Activated B cell treated with CpG ODN at 0.5 μM for 24 hours (primary cell): Measurements from ENCODE around the gene FRMPD1. TPM values are rescaled to one million over a fixed set of nuclear protein-coding genes. Genes with fewer than 3 reads are reported as not detected.

ENCODE experiments used
- ATAC-seq: fragments of 200-7000 bp; cut with Tn5 transposase; one replicate; pipeline ENCODE4 v1.10.0; 2021; ENCODE audit warnings: low read depth, mild to moderate bottlenecking, moderate library complexity
- CTCF ChIA-PET: fragments of 350-600 bp; sonication (Branson Sonifier 250); formaldehyde crosslinking; loops from one replicate; lab custom pipeline; 2021; ENCODE audit warnings: antibody characterized with exemption; lab: Charles Lee
- POLR2A ChIA-PET: fragments of 350-600 bp; sonication (Branson Sonifier 250); formaldehyde crosslinking; loops from one replicate; lab custom pipeline; 2021; ENCODE audit warnings: antibody characterized with exemption; lab: Charles Lee
- DNase-seq: peaks from one replicate; pipeline ENCODE4 v3.0.0; 2022
- H3K27ac Mint-ChIP-seq: one replicate; pipeline ENCODE4 v1.8.0; 2020; ENCODE audit warnings: mixed read lengths
- H3K27me3 Mint-ChIP-seq: one replicate; pipeline ENCODE4 v1.8.0; 2021; ENCODE audit warnings: mixed read lengths
- H3K36me3 Mint-ChIP-seq: one replicate; pipeline ENCODE4 v1.8.0; 2021; ENCODE audit warnings: low read depth, mixed read lengths
- H3K4me1 Mint-ChIP-seq: one replicate; pipeline ENCODE4 v1.8.0; 2021; ENCODE audit warnings: mixed read lengths
- H3K4me3 Mint-ChIP-seq: one replicate; pipeline ENCODE4 v1.8.0; 2020; ENCODE audit warnings: mild to moderate bottlenecking, mixed read lengths
- H3K9me3 Mint-ChIP-seq: one replicate; pipeline ENCODE4 v1.8.0; 2020; ENCODE audit warnings: mixed read lengths
- intact Hi-C: fragments of 100-400 bp; cut with micrococcal nuclease; formaldehyde crosslinking; loops from one replicate; pipeline ENCODE4 v1.15.1; 2024
- total RNA-seq: library from RNA; stranded (reverse); gene quantifications from 2 replicates; pipeline ENCODE4 v1.2.3, GENCODE V29; 2022
- TF ChIP-seq, protein P1 (sequence below): fragments of 200-600 bp; IDR thresholded peaks from one replicate; pipeline ENCODE4 v1.8.0; 2022; ENCODE audit warnings: antibody characterized with exemption, mild to moderate bottlenecking

FRMPD1 gene
- total RNA-seq, 1 donor from 2014 or later: 0.07 TPM

DNA sequence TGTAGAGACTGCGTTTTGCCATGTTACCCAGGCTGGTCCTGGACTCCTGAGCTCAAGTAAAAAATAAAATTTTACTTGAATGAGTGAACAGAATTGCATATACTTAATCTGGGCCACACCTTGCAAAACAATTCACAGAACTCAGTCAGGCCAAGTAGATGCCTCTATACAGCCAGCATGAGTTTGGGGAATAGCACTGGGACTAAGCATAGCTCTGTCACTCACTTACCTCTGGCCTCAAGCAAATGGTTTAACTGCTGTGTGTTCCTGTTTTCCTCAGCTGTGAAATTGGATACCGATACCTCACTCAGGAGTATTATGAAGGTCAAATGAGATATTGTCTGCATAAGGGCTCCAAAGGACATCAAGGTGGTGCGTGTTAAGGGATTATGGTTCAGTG is 10.9 kb upstream of the FRMPD1 start:
- intact Hi-C loops: no loop called here

DNA sequence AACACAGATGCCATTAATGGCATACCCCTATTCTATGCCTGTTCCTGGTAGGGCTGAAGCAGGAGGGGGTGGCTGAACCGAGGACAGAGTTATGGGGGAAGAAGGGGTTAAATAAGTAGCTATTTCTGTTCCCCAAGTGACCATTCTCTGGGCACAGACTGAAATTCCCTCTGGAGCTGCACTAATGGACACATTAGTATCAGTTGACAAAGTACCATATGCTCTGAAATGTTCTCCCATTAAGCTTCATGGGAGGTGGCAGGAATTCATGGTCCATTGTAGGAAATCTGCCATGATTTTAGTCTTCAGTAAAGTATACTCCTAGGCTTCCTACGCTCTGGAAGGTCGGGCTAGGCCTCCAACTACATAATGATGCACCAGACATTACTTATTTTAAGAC is 10.5 kb upstream of the FRMPD1 start:
- POLR2A ChIA-PET: no interaction called here
- DNase-seq: no peak
- TF ChIP-seq, protein P1, sequence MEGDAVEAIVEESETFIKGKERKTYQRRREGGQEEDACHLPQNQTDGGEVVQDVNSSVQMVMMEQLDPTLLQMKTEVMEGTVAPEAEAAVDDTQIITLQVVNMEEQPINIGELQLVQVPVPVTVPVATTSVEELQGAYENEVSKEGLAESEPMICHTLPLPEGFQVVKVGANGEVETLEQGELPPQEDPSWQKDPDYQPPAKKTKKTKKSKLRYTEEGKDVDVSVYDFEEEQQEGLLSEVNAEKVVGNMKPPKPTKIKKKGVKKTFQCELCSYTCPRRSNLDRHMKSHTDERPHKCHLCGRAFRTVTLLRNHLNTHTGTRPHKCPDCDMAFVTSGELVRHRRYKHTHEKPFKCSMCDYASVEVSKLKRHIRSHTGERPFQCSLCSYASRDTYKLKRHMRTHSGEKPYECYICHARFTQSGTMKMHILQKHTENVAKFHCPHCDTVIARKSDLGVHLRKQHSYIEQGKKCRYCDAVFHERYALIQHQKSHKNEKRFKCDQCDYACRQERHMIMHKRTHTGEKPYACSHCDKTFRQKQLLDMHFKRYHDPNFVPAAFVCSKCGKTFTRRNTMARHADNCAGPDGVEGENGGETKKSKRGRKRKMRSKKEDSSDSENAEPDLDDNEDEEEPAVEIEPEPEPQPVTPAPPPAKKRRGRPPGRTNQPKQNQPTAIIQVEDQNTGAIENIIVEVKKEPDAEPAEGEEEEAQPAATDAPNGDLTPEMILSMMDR: no peak
- Mint-ChIP-seq H3K27ac (no peak overlapping the region), H3K9me3 (no peaks in the 10 kb centered on the region), H3K36me3 (no peaks in the 10 kb centered on the region), H3K27me3 (peaks cover 10% of the 10 kb centered on the region), H3K4me3 (no peak overlapping the region), H3K4me1 (peaks cover 3% of the 10 kb centered on the region)
- no peak for ATAC-seq
- CTCF ChIA-PET: no interaction called here
- intact Hi-C loops: no loop called here

More for the DNA sequence above, 10.9 kb upstream of the FRMPD1 start:
- TF ChIP-seq, protein P1: no peak
- peaks cover 3% of the 10 kb centered on the region for H3K4me1 Mint-ChIP-seq
- CTCF ChIA-PET: no interaction called here
- POLR2A ChIA-PET: no interaction called here
- H3K36me3 Mint-ChIP-seq: no peaks in the 10 kb centered on the region
- H3K9me3 Mint-ChIP-seq: no peaks in the 10 kb centered on the region
- peaks cover 9% of the 10 kb centered on the region for H3K27me3 Mint-ChIP-seq
- H3K27ac Mint-ChIP-seq: no peak overlapping the region
- no peak for DNase-seq
- no peak for ATAC-seq
- no peak overlapping the region for H3K4me3 Mint-ChIP-seq

DNA sequence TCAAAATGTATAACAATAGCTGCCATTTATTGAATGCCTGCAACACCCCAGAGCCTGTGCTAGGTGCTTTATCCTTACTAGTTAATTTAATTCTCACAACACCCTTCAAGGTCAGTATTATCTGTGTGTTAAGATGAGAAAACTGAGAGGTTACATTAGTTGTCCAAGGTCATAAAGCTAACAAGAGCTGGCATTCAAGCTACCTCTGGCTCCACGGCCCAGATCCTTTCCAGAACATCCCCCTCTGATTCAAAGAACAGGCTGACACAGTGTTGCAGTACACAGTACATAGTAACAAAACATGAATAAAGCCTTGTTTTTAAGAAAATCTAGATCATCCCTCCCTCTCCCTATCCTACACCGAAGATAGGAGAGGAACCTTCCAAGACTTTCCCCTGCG is 9.4 kb upstream of the FRMPD1 start:
- Mint-ChIP-seq H3K27me3 (peaks cover 7% of the 10 kb centered on the region), H3K4me3 (no peak overlapping the region), H3K36me3 (no peaks in the 10 kb centered on the region), H3K4me1 (peaks cover 3% of the 10 kb centered on the region), H3K27ac (no peak overlapping the region), H3K9me3 (no peaks in the 10 kb centered on the region)
- POLR2A ChIA-PET: interaction anchor here (1.6 kb wide), 1 partner anchor 9 kb away, joined by 4 read pairs; the partner anchor contains the start of gene FRMPD1
- DNase-seq (no peak), ATAC-seq (no peak)
- CTCF ChIA-PET: interaction anchor here (1.4 kb wide), 1 partner anchor 9 kb away, joined by 4 read pairs; the partner anchor contains the start of gene FRMPD1
- TF ChIP-seq, protein P1: no peak
- intact Hi-C loops: no loop called here

DNA sequence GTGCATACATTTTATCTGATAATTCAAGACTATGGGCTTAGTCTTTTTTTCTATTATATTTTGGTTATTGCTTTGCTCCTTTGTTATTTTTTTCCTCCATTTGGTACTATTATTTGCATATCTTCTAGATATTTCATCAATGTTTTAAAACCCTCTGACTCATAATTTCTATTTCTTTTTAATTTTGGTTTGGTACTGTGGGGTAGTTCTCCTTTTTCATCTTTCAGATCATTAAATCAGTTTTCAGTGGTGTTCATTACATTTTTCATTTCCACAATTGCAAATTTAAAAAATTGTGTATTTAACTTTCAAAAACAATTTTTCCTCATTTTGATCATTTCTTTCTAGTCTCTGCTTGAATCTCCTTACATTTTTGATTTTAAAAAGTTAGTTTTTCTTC is 7.5 kb upstream of the FRMPD1 start:
- intact Hi-C loops: no loop called here
- no peaks in the 10 kb centered on the region for H3K36me3 Mint-ChIP-seq
- H3K27ac Mint-ChIP-seq: no peak overlapping the region
- no peaks in the 10 kb centered on the region for H3K9me3 Mint-ChIP-seq
- ChIA-PET POLR2A (no interaction called here), CTCF (no interaction called here)
- H3K4me1 Mint-ChIP-seq: peaks cover 3% of the 10 kb centered on the region
- no peak overlapping the region for H3K4me3 Mint-ChIP-seq
- TF ChIP-seq, protein P1: no peak
- no peak for ATAC-seq
- H3K27me3 Mint-ChIP-seq: peaks cover 15% of the 10 kb centered on the region
- no peak for DNase-seq

DNA sequence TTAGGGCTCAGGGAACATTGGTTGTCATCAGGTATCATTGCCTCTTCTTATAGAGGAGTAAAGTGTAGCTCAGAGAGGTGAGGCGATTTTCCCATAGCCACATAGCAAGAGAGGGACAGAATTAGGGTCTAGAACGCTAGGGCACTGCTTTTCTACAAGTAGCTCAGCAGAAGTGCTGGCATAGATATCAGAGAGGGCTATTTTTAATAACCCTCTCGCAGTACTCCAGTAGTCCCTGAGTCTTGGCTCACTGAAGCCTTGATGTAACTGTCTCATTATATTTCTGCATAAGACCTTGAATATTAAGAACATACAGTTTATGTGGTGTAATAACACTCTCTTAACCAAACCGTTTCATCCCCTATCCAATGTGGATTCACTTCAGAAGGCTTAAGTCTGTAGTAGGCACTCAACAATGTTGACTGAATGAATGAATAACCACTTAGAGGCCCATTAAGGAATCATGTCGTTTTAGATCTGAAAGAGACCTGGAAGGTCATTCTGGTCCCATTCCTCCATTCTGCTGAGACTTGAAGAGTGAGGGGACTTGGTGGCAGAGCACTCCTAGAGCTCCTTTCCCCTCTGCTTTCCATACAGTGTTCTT is 4.7 kb upstream of the FRMPD1 start:
- H3K4me3 Mint-ChIP-seq: no peak overlapping the region
- H3K27ac Mint-ChIP-seq: no peak overlapping the region
- DNase-seq (no peak), ATAC-seq (no peak)
- CTCF ChIA-PET: interaction anchor here (0.9 kb wide), 1 partner anchor 55 kb away, joined by 3 read pairs; no protein-coding TSS in a partner anchor
- H3K4me1 Mint-ChIP-seq: peaks cover 8% of the 10 kb centered on the region
- POLR2A ChIA-PET: interaction anchor here (0.6 kb wide), 1 partner anchor 32 kb away, joined by 4 read pairs; no protein-coding TSS in a partner anchor
- intact Hi-C loops: no loop called here
- H3K27me3 Mint-ChIP-seq: peaks cover 26% of the 10 kb centered on the region
- TF ChIP-seq, protein P1: no peak
- H3K9me3 Mint-ChIP-seq: no peaks in the 10 kb centered on the region
- no peaks in the 10 kb centered on the region for H3K36me3 Mint-ChIP-seq
